ENCODE results near the gene RPS6KA5.

GRCh38 chr14:91038439-91038838, 22.0 kb downstream of the RPS6KA5 start:
- TF ChIP-seq CTCF (IDR thresholded peaks at IDR 0.05; ENCODE audit: low read length) (no peak), EZH2 (IDR thresholded peaks at IDR 0.05; ENCODE audit: borderline replicate concordance, low read length) (no peak)
